GM21619 (cell line): Measurements from ENCODE around the gene SLC36A1.

Source experiments
- ATAC-seq: cut with Tn5 transposase; IDR thresholded peaks from one replicate; pipeline ENCODE4 v1.9.1; 2021; ENCODE audit not compliant: unreplicated experiment

Gene SLC36A1

DNA sequence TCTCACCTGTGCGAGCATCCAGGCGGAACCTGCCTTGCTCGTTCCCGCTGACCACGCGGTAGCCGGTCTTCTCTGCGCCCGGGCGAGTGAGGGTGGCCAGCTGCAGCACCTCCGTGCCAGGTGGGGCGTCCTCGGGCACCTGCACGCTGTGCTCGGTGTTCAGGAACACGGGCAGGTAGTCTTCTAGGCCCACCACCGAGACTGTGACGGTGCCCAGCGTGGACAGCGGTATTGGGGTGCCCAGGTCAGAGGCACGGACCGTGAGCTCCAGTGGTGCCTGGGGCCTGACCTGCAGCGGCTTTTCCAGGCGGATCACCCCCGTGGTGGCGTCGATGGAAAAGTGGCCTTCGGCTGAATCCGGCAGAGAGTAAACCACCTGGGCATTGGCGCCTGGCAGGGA, 84.2 kb downstream of the SLC36A1 start:
- no peak for ATAC-seq

- ATAC-seq, result no peak
Measured at GRCh38 chr5:151532416-151532815, 85.0 kb downstream of the SLC36A1 start.

DNA sequence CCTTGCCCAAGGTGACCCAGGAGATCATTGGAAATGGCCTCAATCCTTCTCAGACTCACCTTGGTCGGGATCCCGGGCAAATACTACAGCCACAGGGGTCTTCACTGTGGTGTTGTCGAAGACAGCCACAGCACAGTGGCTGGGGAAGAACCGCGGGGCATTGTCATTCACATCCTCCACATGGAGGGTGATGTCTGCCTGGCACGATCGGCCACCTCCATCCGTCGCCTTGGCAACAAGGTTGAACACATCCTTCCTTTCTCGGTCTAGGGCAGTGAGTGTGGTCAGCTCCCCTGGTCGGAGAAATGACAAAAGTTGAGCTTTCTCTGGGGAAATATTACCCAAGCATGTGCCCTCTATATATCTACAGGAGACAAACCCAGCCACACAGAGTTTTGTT, 86.9 kb downstream of the SLC36A1 start:
- ATAC-seq, result no peak

DNA sequence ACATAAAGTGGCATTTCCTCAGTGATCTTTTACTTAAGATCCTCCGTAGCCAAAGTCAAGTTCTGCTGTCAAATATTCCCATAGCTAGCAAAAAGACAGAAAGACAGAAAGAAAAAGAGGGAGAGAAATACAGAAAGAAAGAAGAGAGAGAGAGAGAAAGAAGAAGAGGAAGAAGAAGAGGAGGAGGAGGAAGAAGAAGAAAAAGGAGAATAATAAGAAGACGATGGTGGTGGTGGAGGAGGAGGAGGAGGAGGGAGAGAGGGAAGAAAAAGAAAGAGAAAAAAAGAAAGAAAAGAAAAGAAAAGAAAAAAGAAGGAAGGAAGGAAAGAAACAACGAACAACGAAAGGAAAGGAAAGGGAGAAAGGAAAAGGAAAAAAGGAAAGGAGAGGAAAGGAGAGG, 89.6 kb downstream of the SLC36A1 start:
- no peak for ATAC-seq

DNA sequence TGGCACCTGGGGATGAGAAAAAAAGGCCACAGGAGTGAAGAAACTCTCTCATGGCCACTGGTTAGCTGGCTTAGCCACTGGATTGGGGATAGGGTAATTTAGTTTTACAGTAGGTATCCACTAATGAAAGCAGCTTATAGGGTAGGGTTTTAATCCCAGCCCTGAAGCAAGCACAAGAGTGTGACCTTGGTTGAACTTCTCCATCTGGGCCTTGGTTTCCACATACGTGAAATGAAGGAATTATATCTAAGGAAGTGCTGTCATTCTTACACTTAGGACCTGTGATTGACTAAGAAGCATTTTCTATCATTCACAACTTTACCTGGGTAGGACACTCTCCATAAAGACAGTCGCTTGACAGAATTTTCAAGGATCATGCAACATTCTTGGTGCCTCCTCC, 94.2 kb downstream of the SLC36A1 start:
- ATAC-seq, result no peak
